Measurements from ENCODE around the gene KIAA1328. TPM values are rescaled to one million over a fixed set of nuclear protein-coding genes. Genes with fewer than 3 reads are reported as not detected.

Gene KIAA1328
- total RNA-seq, 4 donors from 2014 or later, result 16.1 to 32.0 (median 20.1) TPM

DNA sequence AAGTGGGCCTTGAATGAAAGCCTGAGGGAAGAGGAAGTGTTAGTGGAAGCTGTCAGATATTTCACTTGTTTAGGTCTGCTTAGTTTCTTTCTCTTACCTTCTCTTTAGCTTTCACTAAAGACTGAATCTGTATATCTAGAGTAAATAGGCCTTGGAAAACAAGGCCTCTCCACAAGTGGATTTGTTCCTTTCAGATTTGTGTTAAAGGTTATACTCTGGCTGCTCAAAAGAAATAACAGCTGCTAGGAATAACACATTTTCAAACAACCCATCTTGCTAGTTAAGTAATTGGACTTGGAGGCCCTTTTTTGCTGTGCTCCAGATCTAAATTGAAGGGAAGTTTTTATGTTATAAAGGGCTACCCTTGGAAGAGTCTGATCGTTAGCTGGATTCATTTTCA lies 236.3 kb downstream of the KIAA1328 start:
- DNase-seq (ENCODE audit: low spot score in 2 of 2), result no peak
- 85 to 98% methylated on average over 1 of the region's 1 CpG for WGBS, 2 donors
- intact Hi-C loops (cut with DNase I; ENCODE audit: low total_unique reads), result no loop called here
- no peak overlapping the region for H3K4me3 ChIP-seq (ENCODE audit: low read depth, poor library complexity, severe bottlenecking)
- TF ChIP-seq POLR2A (IDR thresholded peaks at IDR 0.05), result no peak
- TF ChIP-seq, protein P1, sequence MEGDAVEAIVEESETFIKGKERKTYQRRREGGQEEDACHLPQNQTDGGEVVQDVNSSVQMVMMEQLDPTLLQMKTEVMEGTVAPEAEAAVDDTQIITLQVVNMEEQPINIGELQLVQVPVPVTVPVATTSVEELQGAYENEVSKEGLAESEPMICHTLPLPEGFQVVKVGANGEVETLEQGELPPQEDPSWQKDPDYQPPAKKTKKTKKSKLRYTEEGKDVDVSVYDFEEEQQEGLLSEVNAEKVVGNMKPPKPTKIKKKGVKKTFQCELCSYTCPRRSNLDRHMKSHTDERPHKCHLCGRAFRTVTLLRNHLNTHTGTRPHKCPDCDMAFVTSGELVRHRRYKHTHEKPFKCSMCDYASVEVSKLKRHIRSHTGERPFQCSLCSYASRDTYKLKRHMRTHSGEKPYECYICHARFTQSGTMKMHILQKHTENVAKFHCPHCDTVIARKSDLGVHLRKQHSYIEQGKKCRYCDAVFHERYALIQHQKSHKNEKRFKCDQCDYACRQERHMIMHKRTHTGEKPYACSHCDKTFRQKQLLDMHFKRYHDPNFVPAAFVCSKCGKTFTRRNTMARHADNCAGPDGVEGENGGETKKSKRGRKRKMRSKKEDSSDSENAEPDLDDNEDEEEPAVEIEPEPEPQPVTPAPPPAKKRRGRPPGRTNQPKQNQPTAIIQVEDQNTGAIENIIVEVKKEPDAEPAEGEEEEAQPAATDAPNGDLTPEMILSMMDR (IDR thresholded peaks at IDR 0.05), result no peak

DNA sequence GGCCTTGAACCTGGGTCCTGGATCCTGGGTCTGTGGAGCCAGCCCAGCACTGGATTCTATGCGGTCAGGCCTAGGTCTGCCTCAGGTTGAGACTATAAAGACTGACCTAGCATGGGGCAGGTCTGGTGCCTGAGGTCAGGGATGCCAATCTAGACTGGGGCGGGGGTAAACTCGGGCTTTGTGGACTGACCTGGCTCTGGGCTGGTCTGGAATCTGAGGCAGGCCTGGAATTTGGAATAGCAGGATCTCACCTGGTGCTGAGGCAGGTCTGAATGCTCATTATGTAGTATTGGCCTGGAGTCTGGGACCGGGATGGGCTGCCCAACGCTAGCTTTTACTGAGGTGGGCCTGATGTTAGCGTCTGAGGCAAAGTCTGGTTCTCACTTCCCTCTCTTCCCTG lies 256.0 kb downstream of the KIAA1328 start:
- no peak overlapping the region for H3K4me3 ChIP-seq (ENCODE audit: low read depth, poor library complexity, severe bottlenecking)
- intact Hi-C loops (cut with DNase I; ENCODE audit: low total_unique reads), result no loop called here
- 88 to 93% methylated on average over 5 to 6 of the region's 6 CpGs for WGBS, 2 donors
- DNase-seq (ENCODE audit: low spot score in 2 of 2), result no peak
- TF ChIP-seq, protein P1 (IDR thresholded peaks at IDR 0.05), result no peak
- TF ChIP-seq POLR2A (IDR thresholded peaks at IDR 0.05), result no peak

DNA sequence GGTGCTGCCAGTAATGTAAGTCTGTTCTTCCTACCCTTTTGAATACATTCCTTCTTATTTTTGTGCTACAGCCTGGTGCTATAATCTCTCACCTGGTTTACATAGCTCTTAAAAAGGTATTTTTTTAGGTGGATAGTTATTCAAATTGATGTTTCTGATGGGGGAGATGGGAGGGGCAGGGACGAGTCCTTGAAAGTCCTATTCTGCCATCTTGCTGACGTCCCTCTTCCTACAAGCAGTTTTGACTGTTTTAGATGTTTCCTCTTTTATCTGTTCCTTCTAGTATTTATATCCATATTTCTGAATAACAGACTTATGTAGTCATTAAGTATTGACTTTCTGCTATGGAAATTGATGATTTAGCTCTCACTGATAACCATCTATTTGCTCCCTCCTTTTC lies 256.4 kb downstream of the KIAA1328 start:
- intact Hi-C loops (cut with DNase I; ENCODE audit: low total_unique reads), result no loop called here
- no peak for TF ChIP-seq POLR2A (IDR thresholded peaks at IDR 0.05)
- TF ChIP-seq, protein P1 (IDR thresholded peaks at IDR 0.05), result no peak
- 90 to 91% methylated on average over 2 of the region's 2 CpGs for WGBS, 2 donors
- H3K4me3 ChIP-seq (ENCODE audit: low read depth, poor library complexity, severe bottlenecking), result no peak overlapping the region
- DNase-seq (ENCODE audit: low spot score in 2 of 2), result no peak

DNA sequence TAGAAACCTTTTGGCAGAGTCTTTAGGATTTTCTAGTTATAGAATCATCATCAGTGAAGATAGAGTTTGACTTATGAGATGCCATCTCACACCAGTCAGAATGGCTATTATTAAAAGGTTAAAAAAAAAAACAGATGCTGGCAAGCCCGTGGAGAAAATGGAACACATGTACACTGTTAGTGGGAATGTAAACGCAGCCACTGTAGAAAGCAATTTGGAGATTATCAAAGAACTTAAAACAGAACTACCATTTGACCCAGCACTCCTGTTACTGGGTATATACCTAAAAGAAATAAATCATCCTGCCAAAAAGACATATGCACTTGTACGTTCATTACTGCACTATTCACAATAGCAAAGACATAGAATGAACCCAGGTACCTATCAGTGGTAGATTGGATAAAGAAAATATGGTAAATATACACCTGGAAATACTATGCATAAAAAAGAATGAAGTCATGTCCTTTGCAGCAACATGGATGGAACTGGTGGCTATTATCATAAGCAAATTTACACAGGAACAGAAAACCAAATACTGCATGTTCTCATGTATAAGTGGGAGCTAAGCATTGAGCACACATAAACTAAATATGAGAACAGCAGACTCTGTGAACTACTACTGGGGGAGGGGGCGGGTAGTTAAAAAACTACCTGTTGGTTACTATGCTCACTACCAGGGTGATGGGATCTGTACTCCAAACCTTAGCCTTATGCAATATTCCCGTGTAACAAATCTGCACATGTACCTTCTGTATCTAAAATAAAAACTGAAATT lies 279.0 kb downstream of the KIAA1328 start:
- TF ChIP-seq, protein P1 (IDR thresholded peaks at IDR 0.05), result no peak
- no peak for TF ChIP-seq POLR2A (IDR thresholded peaks at IDR 0.05)
- intact Hi-C loops (cut with DNase I; ENCODE audit: low total_unique reads), result no loop called here
- no peak for DNase-seq (ENCODE audit: low spot score in 2 of 2)
- H3K4me3 ChIP-seq (ENCODE audit: low read depth, poor library complexity, severe bottlenecking), result no peak overlapping the region
- 84% methylated on average over 5 of the region's 5 CpGs for WGBS, 2 donors

DNA sequence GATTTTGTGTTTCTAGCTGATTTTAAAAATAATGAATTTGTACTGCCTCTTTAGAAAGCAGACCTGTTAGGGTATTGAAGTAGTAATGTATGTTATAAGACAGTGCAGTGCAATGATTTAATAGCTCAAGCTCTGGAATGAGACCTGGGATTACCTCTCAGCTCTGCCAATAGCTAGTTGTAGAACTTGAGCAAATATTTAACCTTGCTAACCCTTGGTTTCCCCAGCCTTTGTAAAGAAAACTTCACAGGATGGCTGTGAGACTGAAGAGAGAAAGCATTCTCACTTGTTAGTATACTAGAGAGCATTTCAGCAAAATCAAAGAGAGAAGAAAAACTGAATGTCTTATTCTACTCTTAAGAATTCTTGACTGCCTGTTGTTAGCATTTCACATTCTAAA lies 293.9 kb downstream of the KIAA1328 start:
- intact Hi-C loops (cut with DNase I; ENCODE audit: low total_unique reads), result no loop called here

More for the DNA sequence above, 293.9 kb downstream of the KIAA1328 start:
- H3K4me3 ChIP-seq (ENCODE audit: low read depth, poor library complexity, severe bottlenecking), result no peak overlapping the region
- TF ChIP-seq, protein P1 (IDR thresholded peaks at IDR 0.05), result no peak
- TF ChIP-seq POLR2A (IDR thresholded peaks at IDR 0.05), result no peak
- no peak for DNase-seq (ENCODE audit: low spot score in 2 of 2)

Data from lower leg skin (tissue), 4 donors.